ENCODE data around the gene TICAM1. TPM values are rescaled to one million over a fixed set of nuclear protein-coding genes. Genes with fewer than 3 reads are reported as not detected.

Gene TICAM1
- 1 to 10 TPM; 3.9 to 5.3 (median 4.6) TPM for total RNA-seq
- 10 to 100 TPM; 17.4 to 49.0 (median 20.8) TPM for polyA plus RNA-seq

DNA sequence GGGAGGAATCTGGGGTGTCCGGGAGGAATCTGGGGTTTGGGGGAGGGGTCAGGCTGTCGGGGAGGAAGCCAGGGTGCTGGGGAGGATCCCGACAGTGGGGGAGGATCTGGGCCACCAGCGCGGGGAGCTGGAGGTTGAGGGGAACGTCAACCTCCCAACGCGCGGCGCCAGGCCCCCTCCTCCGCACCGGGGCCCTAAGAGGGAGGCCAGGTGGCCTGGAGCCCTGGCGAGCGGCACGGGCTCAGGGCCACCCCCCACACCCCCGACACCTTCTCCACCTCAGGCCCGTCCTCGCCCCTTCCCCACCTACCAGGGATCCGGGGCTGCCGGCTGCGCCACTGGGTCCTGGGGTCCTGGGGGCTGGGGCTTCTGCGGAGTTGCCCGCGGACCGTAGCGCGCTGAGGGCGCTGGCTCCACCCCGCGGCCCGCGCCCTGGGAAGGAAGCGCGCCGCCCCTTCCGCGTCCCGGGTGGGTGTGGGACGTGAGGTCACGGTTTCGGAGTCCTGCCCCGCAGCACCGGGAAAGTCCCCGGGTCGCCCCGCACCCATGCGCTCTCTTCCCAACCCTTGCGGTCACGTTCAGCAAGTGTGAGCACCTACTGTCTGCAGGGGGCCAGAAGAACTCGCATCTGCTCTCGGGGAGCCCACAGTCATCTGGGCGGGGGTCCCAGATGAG is at the start of gene TICAM1:
TSS of gene TICAM1 (minus strand) at position 409 of the 675 bp plus-strand sequence. CDS start 13,335 bp downstream, outside the sequence.
- H3K4me3 ChIP-seq, result peak within 1 kb of the TSS; percentile 65 to 93 (median 82)
- TF ChIP-seq CTCF (IDR thresholded peaks at IDR 0.05) (no peak), POLR2AphosphoS5 (IDR thresholded peaks at IDR 0.05) (peak; percentile 53 to 90 (median 84)), POLR2A (IDR thresholded peaks at IDR 0.05) (peak; percentile 51 to 82)
- intact Hi-C loops (cut with DNase I), result loop anchor here (2.0 kb wide), 1 partner anchor 21 kb away; no protein-coding TSS in a partner anchor
- DNase-seq, result peak; percentile 84
- H3K36me3 ChIP-seq, result no peaks in the 10 kb centered on the region
- peak within 1 kb of the TSS; percentile 88 to 91 (median 88) for H3K27ac ChIP-seq
- H3K27me3 ChIP-seq, result no peaks in the 10 kb centered on the region
- H3K9me3 ChIP-seq, result no peaks in the 10 kb centered on the region
- 0 to 1% methylated on average over 52 of the region's 52 CpGs for WGBS, 2 donors
- H3K4me1 ChIP-seq, result peaks cover 0 to 25% (median 17%) of the 10 kb centered on the region in 4 donors

DNA sequence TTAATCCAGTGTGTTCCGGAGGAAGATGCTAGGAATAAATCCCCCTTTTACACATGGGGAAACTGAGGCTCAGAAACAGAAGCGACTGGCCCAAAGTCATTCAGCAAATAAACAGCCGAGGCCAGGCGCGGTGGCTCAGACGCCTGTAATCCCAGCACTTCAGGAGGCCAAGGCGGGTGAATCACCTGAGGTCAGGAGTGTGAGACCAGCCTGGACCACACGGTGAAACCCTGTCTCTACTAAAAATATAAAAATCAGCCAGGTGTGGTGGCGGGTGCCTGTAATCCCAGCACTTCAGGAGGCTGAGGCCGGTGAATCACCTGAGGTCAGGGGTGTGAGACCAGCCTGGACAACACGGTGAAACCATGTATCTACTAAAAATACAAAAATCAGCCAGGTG is 47.5 kb upstream of the TICAM1 start:
- 89 to 90% methylated on average over 11 of the region's 11 CpGs for WGBS, 2 donors
- H3K27me3 ChIP-seq, result no peaks in the 10 kb centered on the region
- peak overlapping the region in 3 of 4 donors; percentile 75 to 88 (median 82) for H3K27ac ChIP-seq
- TF ChIP-seq POLR2AphosphoS5 (IDR thresholded peaks at IDR 0.05), result no peak
- TF ChIP-seq EP300 (IDR thresholded peaks at IDR 0.05), result no peak
- no peak for TF ChIP-seq POLR2A (IDR thresholded peaks at IDR 0.05)
- TF ChIP-seq CTCF (IDR thresholded peaks at IDR 0.05), result no peak
- DNase-seq, result no peak
- no peaks in the 10 kb centered on the region for H3K9me3 ChIP-seq
- peaks cover 0 to 20% (median 16%) of the 10 kb centered on the region in 4 donors for H3K4me1 ChIP-seq
- H3K4me3 ChIP-seq, result no peak overlapping the region
- no peaks in the 10 kb centered on the region for H3K36me3 ChIP-seq
- intact Hi-C loops (cut with DNase I), result no loop called here

- TF ChIP-seq EP300 (IDR thresholded peaks at IDR 0.05) (no peak), POLR2AphosphoS5 (IDR thresholded peaks at IDR 0.05) (no peak), CTCF (IDR thresholded peaks at IDR 0.05) (no peak), POLR2A (IDR thresholded peaks at IDR 0.05) (no peak)
- WGBS, 2 donors, result 32 to 62% methylated on average over 23 of the region's 23 CpGs
- intact Hi-C loops (cut with DNase I), result no loop called here
- no peak for DNase-seq
- Histone ChIP-seq H3K27ac (peak overlapping the region; percentile 51 to 88 (median 78)), H3K9me3 (no peaks in the 10 kb centered on the region), H3K4me1 (peaks cover 0 to 20% (median 16%) of the 10 kb centered on the region in 4 donors), H3K27me3 (no peaks in the 10 kb centered on the region), H3K36me3 (no peaks in the 10 kb centered on the region), H3K4me3 (peak overlapping the region in 2 of 4 donors; percentile 7 to 13)
These were observed 47.0 kb upstream of the TICAM1 start for GRCh38 chr19:4878491-4878968.

GRCh38 chr19:4877753-4878490 is 46.4 kb upstream of the TICAM1 start:
- 55 to 56% methylated on average over 30 of the region's 30 CpGs for WGBS, 2 donors
- no peaks in the 10 kb centered on the region for H3K9me3 ChIP-seq
- intact Hi-C loops (cut with DNase I), result no loop called here
- peak; percentile 91 for DNase-seq
- peak overlapping the region; percentile 51 to 88 (median 78) for H3K27ac ChIP-seq
- H3K27me3 ChIP-seq, result no peaks in the 10 kb centered on the region
- H3K4me1 ChIP-seq, result peaks cover 0 to 20% (median 16%) of the 10 kb centered on the region in 4 donors
- peak overlapping the region in 2 of 4 donors; percentile 7 to 13 for H3K4me3 ChIP-seq
- TF ChIP-seq POLR2A (IDR thresholded peaks at IDR 0.05), result no peak
- TF ChIP-seq POLR2AphosphoS5 (IDR thresholded peaks at IDR 0.05), result peak in 1 of 4 donors; percentile 67
- TF ChIP-seq CTCF (IDR thresholded peaks at IDR 0.05), result no peak
- peak in 2 of 4 donors; percentile 46 to 80 for TF ChIP-seq EP300 (IDR thresholded peaks at IDR 0.05)
- no peaks in the 10 kb centered on the region for H3K36me3 ChIP-seq

All from sigmoid colon (tissue), 7 donors.